HFF-Myc (cell line): Measurements from ENCODE around the gene TCTN1.
A peak's percentile ranks its signal among the peaks of the same experiment; 100 is the strongest.
"Not testable (repeated sequence)": the region's sequence is repeated elsewhere in the genome, so short reads cannot be mapped to it uniquely, and the experiment has no call there.

ENCODE experiments used
- DNase-seq: peaks from one replicate; pipeline ENCODE4 v3.0.0-alpha.2; 2011; ENCODE audit warnings: low read depth; ENCODE audit errors: extremely low read depth
- H3K4me3 ChIP-seq: replicated peaks from 2 replicates; pipeline ENCODE4 v1.5.1; 2011; ENCODE audit warnings: low read depth, mild to moderate bottlenecking, control low read depth, low read length
- CTCF ChIP-seq: IDR thresholded peaks from 2 replicates; pipeline ENCODE4 v1.5.1; 2012; ENCODE audit warnings: mild to moderate bottlenecking, low read depth, low read length, control low read depth; ENCODE audit errors: missing control alignments

TCTN1 gene

GRCh38 chr12:110639336-110640141 is 25.6 kb downstream of the TCTN1 start:
- peak; percentile 14 for DNase-seq
- no peak for TF ChIP-seq CTCF
- H3K4me3 ChIP-seq: no peak overlapping the region

DNA sequence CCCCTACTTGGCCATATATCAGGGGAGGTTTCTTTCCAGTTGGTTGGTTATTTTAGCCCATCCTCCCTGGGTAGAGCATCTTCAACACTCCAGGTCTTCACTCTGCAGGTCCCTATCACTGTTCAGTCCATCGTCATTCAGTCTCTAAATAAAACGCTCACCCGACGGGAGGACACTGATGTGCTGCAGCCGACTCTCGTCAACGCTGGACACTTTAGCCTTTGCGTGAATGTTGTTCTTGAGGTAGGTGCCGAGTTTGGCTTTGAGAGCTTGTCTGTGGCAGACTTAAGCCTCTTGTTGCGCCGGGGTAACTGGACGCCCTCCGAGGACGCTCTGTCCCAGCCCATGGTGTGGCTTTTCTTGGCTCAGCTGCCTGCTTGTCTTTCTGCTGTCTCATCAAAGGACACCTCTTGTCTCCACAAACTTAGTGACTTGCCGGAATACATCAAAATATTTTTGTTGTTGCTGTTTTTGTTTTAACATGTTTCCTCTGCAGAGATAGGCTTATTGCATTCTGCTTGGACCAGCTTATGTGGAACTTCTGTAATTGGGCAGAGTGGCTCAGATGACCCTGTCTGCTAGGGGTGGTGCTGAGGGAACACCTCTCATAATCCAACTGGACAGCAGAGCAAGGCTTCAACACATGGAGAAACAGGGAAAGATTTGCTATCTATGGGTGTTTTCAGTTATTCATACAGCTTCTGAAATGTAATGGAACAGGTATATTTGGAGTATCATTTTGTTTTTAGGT is 26.5 kb downstream of the TCTN1 start:
- TF ChIP-seq CTCF: no peak
- no peak for DNase-seq
- H3K4me3 ChIP-seq: no peak overlapping the region

DNA sequence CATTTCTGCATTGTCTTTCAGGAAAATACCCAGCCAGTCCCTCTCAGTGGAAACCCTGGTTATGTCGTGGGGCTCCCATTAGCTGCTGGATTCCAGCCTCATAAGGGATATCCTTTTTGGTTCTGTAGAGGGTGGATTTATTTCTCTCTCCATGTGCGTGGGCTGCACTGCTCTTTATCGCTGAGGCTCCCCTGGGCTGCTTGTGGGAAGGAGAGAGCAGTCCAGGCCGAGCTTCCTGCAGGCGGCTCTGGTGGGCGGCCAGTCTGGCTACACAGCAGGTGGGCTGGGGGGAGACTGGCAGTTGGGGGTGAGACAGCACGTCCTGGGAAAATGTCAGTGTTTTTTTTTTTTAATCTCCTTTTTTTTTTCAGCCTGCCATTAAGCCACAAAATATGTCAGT is 27.6 kb downstream of the TCTN1 start:
- no peak for TF ChIP-seq CTCF
- H3K4me3 ChIP-seq: no peak overlapping the region
- DNase-seq: no peak

DNA sequence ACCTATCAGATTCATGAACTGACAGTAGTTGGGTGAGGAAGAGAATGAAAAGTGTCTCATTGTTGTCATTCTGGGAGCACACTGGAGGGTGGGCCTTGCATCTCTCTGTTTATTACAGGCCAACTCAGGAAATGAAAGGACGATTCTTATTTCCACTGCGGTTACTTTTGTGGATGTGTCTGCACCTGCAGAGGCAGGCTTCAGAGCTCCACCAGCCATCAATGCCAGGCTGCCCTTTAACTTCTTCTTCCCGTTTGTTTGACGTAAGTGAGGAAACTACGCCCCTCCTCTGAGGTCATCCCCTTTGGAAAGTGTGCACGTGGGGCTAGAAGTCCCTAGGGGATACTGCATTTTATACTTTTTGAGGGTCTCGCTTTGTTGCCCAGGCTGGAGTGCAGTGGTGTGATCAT is 33.7 kb downstream of the TCTN1 start:
- H3K4me3 ChIP-seq: no peak overlapping the region
- TF ChIP-seq CTCF: no peak
- DNase-seq: no peak

DNA sequence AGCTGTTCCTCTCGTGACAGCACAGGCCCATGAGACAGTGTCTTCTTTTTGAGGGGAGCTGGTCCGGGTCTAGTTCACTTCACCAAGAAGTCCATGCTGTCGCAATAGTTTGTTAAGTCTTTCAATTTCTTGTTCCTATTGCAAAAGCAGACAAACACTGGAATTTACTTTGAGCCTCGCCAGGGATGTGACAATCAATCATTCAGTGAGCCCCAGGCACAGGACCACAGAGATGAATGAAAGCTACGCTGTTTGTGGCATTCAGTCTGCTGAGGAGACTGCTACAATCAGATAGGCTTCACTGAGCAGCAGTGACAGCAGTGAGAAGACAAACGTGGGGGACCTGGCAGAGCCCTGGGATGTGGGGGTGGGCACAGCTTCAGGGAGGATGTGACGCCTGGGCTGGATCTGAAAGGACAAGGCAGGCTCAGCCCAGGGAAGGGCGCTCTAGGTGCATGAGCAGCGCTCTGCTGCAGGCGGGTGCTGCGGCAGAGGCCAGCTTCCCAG is 35.5 kb downstream of the TCTN1 start:
- H3K4me3 ChIP-seq: no peak overlapping the region
- DNase-seq: no peak
- TF ChIP-seq CTCF: no peak

DNA sequence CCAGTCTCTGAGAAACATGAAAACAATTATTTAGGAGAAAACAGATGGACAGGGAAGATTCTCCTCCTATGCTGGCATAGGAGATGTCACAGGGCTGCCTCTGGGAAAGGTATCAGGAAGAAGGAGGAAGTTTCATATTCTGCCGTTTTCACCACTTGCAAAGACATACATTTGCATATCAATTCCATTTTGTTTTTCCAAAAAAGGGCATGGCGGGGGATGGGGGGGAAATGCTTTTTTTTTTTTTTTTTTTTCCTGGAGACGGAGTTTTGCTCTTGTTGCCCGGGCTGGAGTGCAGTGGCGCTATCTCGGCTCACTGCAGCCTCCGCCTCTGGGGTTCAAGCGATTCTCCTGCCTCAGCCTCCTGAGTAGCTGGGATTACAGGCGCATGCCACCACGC is 40.3 kb downstream of the TCTN1 start:
- DNase-seq, H3K4me3 ChIP-seq: not testable (repeated sequence)

- no peak for DNase-seq
- H3K4me3 ChIP-seq: no peak overlapping the region
- no peak for TF ChIP-seq CTCF
Measured at GRCh38 chr12:110656071-110656655, 42.2 kb downstream of the TCTN1 start.
